ENCODE data around the gene TBC1D21. TPM values are rescaled to one million over a fixed set of nuclear protein-coding genes. Genes with fewer than 3 reads are reported as not detected.

TBC1D21 gene
- total RNA-seq, 3 donors from 2014 or later, result not detected

- no peak overlapping the region for H3K4me3 ChIP-seq
- DNase-seq (ENCODE audit: low spot score in 2 of 2), result no peak
- intact Hi-C loops (cut with DNase I; ENCODE audit: low total_unique reads), result no loop called here
Observed at GRCh38 chr15:73884159-73884558, 10.8 kb downstream of the TBC1D21 start.

DNA sequence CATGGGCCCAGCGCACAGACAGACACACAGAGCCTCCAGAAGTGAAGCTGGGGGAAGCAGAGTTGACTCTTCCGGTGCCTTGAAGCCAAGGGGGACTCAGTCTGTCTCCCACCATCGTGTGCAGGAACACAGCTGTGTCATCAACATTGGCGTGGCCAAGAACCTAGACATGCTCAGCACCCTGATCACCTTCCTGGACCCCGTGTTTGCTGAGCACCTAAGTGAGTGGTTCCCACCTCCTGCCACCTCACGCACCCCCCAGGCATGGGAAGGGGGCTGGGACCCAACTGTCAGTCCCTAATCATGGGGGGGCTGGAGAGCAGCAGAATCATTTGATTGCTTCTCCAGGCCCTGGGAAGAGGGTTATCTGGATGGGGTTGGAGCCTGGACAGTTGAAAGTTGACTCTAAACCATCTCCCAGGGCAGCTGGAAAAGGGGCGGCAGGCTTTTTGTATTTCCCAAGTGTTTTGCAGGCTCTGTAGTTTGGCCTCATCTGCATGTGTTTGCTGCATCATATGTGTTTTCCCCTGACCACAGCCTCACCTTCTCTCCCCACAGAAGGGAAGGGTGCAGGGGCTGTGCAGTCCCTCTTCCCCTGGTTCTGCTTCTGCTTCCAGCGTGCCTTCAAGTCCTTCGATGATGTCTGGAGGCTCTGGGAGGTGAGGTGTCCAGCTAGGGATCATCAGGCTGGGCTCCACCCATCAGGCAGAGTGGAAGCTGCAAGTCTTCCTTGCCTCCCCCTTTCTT lies 12.8 kb downstream of the TBC1D21 start:
- no peaks in the 10 kb centered on the region for H3K9me3 ChIP-seq
- no peak overlapping the region for H3K27ac ChIP-seq
- H3K4me1 ChIP-seq, result no peaks in the 10 kb centered on the region
- no peak for TF ChIP-seq POLR2AphosphoS5 (IDR thresholded peaks at IDR 0.05)
- TF ChIP-seq POLR2A (IDR thresholded peaks at IDR 0.05), result no peak
- TF ChIP-seq, protein P1, sequence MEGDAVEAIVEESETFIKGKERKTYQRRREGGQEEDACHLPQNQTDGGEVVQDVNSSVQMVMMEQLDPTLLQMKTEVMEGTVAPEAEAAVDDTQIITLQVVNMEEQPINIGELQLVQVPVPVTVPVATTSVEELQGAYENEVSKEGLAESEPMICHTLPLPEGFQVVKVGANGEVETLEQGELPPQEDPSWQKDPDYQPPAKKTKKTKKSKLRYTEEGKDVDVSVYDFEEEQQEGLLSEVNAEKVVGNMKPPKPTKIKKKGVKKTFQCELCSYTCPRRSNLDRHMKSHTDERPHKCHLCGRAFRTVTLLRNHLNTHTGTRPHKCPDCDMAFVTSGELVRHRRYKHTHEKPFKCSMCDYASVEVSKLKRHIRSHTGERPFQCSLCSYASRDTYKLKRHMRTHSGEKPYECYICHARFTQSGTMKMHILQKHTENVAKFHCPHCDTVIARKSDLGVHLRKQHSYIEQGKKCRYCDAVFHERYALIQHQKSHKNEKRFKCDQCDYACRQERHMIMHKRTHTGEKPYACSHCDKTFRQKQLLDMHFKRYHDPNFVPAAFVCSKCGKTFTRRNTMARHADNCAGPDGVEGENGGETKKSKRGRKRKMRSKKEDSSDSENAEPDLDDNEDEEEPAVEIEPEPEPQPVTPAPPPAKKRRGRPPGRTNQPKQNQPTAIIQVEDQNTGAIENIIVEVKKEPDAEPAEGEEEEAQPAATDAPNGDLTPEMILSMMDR (IDR thresholded peaks at IDR 0.05), result no peak
- no peak for DNase-seq (ENCODE audit: low spot score in 2 of 2)
- intact Hi-C loops (cut with DNase I; ENCODE audit: low total_unique reads), result no loop called here
- no peaks in the 10 kb centered on the region for H3K27me3 ChIP-seq
- no peaks in the 10 kb centered on the region for H3K36me3 ChIP-seq
- H3K4me3 ChIP-seq, result no peak overlapping the region

More at GRCh38 chr15:73884159-73884558, 10.8 kb downstream of the TBC1D21 start:
- H3K27ac ChIP-seq, result no peak overlapping the region
- no peaks in the 10 kb centered on the region for H3K9me3 ChIP-seq
- TF ChIP-seq POLR2AphosphoS5 (IDR thresholded peaks at IDR 0.05), result no peak
- no peak for TF ChIP-seq POLR2A (IDR thresholded peaks at IDR 0.05)
- TF ChIP-seq, protein P1 (IDR thresholded peaks at IDR 0.05), result no peak
- no peaks in the 10 kb centered on the region for H3K27me3 ChIP-seq
- H3K4me1 ChIP-seq, result no peaks in the 10 kb centered on the region
- no peaks in the 10 kb centered on the region for H3K36me3 ChIP-seq

DNA sequence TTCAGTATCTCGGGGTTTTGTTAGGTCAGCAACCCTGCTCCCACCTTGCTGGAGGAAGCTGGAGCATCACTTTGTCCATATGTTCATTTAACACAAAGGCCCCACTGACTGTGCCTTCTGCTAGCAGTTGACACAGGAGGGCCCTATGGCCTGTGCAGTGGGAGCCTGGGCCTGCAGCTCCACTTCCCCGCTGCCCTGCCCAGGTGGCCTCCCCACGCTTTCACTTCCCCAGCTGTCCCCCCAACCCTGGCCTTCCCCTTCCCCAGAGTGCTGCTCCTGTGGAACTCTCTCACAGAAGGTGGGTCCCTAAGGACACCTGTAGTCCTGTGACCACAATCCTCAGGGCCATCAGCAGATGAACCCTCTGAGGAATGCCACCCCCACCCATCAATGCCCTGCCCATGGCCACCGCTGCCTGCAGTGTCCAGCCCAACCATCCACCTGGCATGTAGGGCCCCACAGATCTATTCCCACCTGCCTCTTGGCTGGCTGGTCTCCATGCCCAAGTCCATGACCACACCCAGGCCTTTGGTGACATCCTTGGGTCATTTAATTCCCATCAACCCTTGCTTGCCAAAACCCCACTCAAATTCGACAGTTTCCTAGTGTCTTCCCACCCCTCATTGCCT lies 13.5 kb downstream of the TBC1D21 start:
- TF ChIP-seq, protein P1 (IDR thresholded peaks at IDR 0.05), result no peak
- TF ChIP-seq POLR2A (IDR thresholded peaks at IDR 0.05) (no peak), POLR2AphosphoS5 (IDR thresholded peaks at IDR 0.05) (no peak)
- Histone ChIP-seq H3K27ac (no peak overlapping the region), H3K27me3 (no peaks in the 10 kb centered on the region), H3K4me3 (no peak overlapping the region), H3K9me3 (no peaks in the 10 kb centered on the region), H3K4me1 (no peaks in the 10 kb centered on the region), H3K36me3 (no peaks in the 10 kb centered on the region)
- intact Hi-C loops (cut with DNase I; ENCODE audit: low total_unique reads), result no loop called here
- DNase-seq (ENCODE audit: low spot score in 2 of 2), result no peak

- Histone ChIP-seq H3K27ac (no peak overlapping the region), H3K36me3 (no peaks in the 10 kb centered on the region), H3K9me3 (peaks cover 0 to 5% of the 10 kb centered on the region in 2 donors), H3K27me3 (no peaks in the 10 kb centered on the region), H3K4me3 (no peak overlapping the region), H3K4me1 (no peaks in the 10 kb centered on the region)
- DNase-seq (ENCODE audit: low spot score in 2 of 2), result no peak
- TF ChIP-seq, protein P1 (IDR thresholded peaks at IDR 0.05), result no peak
- TF ChIP-seq POLR2AphosphoS5 (IDR thresholded peaks at IDR 0.05), result no peak
- TF ChIP-seq POLR2A (IDR thresholded peaks at IDR 0.05), result no peak
- intact Hi-C loops (cut with DNase I; ENCODE audit: low total_unique reads), result no loop called here
Observed at GRCh38 chr15:73887481-73887880, 14.1 kb downstream of the TBC1D21 start.
